Right lobe of liver (tissue), 4 donors: ENCODE results near the gene SEPTIN8.

Experiments
- POLR2A ChIP-seq: fragments of 450-650 bp; IDR thresholded peaks from one replicate; pipeline ENCODE4 v1.6.1; 2017; ENCODE audit warnings: antibody characterized with exemption, mild to moderate bottlenecking
- TF ChIP-seq, protein P1 (sequence below), 4 donors: fragments of 200-600 bp in 3 of 4; fragments of 450-650 bp in 1 of 4; IDR thresholded peaks; one replicate each; pipeline versions ENCODE4 v1.5.1 to v1.8.0; 2016 to 2022; ENCODE audit warnings: antibody characterized with exemption in 4 of 4, mild to moderate bottlenecking in 2 of 4
- donor health status: DM: no; HTN: no; CAD: no.
- donor health status: DM: no; HTN: no; CAD: no.
- donor health status: DM: no; HTN: yes; CAD: no.

DNA sequence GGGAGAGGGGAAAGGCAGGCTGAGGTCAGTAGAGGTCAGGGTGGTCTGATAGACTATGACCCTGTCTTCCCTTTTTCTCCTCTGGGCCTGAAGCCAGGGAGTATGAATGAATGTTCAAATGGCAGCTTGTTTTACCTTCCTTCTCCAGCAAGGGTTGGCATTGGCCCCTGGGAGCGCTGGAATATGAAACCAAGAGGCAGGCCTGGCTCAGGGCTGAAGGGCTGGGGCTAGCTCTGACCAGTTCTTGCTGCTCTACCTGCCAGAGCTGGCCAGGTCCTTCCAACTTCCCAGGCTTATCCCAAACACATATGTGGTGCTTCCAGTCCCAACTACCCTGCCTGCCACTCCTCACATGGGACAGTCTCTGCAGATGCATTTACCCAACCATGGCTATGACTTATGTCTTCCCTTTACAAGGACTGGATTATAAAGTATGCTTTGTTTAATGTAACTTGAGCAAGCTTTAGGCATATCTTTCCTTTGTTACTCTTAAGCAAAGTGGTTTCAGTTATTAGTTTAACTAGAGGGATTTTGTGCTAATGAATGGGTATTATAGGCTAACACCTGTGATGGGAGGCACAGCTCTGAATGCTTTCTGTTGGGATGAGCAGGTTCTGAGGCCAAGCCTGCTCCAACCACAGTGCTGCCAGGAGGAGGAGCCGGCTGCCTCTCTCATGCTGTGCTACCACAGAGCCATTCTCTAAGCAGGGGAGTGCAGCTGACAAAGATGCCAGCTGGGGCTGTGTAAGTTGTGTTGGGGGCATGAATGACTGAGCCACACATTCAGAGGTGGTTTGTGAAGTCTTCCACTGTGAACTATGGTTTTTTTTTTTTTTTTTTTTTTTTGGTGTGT, 23.7 kb downstream of the SEPTIN8 start:
- TF ChIP-seq, protein P1, sequence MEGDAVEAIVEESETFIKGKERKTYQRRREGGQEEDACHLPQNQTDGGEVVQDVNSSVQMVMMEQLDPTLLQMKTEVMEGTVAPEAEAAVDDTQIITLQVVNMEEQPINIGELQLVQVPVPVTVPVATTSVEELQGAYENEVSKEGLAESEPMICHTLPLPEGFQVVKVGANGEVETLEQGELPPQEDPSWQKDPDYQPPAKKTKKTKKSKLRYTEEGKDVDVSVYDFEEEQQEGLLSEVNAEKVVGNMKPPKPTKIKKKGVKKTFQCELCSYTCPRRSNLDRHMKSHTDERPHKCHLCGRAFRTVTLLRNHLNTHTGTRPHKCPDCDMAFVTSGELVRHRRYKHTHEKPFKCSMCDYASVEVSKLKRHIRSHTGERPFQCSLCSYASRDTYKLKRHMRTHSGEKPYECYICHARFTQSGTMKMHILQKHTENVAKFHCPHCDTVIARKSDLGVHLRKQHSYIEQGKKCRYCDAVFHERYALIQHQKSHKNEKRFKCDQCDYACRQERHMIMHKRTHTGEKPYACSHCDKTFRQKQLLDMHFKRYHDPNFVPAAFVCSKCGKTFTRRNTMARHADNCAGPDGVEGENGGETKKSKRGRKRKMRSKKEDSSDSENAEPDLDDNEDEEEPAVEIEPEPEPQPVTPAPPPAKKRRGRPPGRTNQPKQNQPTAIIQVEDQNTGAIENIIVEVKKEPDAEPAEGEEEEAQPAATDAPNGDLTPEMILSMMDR (IDR thresholded peaks at IDR 0.05) = peak in 2 of 4 donors; percentile 8 to 9
- no peak for TF ChIP-seq POLR2A
